Bronchial epithelial cell (primary cell): Measurements from ENCODE around the gene PUM1. TPM values are rescaled to one million over a fixed set of nuclear protein-coding genes. Genes with fewer than 3 reads are reported as not detected.
A peak's percentile ranks its signal among the peaks of the same experiment; 100 is the strongest.

Experiments
- DNase-seq: peaks from one replicate; pipeline ENCODE4 v3.0.0-alpha.2; 2010; ENCODE audit warnings: low read depth
- FAIRE-seq: peaks from 2 replicates; lab custom pipeline; 2011; peaks lifted over from hg19 to GRCh38; lab: Jason Lieb, UNC
- H3K27me3 ChIP-seq: 2 replicates; pipeline ENCODE4 v1.5.1; 2011; ENCODE audit warnings: low read length; ENCODE audit not compliant: control insufficient read depth, insufficient read depth
- H3K36me3 ChIP-seq: 2 replicates; pipeline ENCODE4 v1.5.1; 2011; ENCODE audit warnings: low read length; ENCODE audit not compliant: control insufficient read depth, insufficient read depth
- H3K4me3 ChIP-seq: 2 replicates; pipeline ENCODE4 v1.5.1; 2011; ENCODE audit warnings: mild to moderate bottlenecking, low read depth, low read length, control low read depth
- total RNA-seq: library from RNA; depleted of rRNA; stranded (reverse); fragments of >200 nt; gene quantifications from 2 replicates; pipeline ENCODE4 v1.2.1, GENCODE V29; 2014
- TF ChIP-seq, protein P1 (sequence below): IDR thresholded peaks from 2 replicates; pipeline ENCODE4 v1.5.1; 2011; ENCODE audit warnings: mild to moderate bottlenecking, moderate library complexity, low read length, control low read depth, inconsistent platforms; ENCODE audit not compliant: insufficient read depth, severe bottlenecking

Gene PUM1
- total RNA-seq, 1 donor from 2014 or later = 38.7 TPM

DNA sequence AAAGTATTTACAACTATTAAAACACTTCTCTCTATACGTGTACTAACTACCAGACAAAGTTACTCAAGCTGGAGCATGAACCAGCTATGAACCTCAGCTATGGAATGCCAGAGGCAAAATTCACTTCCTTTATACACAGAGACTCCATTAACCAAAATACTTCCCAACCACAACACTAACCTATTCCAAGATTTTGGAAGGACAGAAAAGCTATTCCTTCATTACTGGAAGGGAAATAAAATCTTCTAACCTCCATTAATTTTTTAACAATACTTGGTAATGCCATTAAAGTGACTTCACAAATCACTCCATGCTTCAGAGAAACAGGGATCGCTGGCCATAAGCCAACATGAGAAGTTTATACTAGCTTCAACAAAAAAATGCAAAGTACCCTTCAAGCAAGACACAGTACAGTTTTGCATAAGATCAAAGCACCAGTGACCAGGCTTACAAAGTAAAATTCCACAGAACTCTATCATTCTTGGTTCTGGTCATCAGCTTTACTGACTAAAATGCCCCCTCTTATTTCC, 58.0 kb downstream of the PUM1 start:
- Histone ChIP-seq H3K36me3 (peaks cover 11% of the 10 kb centered on the region), H3K4me3 (no peak overlapping the region), H3K27me3 (no peaks in the 10 kb centered on the region)
- TF ChIP-seq, protein P1, sequence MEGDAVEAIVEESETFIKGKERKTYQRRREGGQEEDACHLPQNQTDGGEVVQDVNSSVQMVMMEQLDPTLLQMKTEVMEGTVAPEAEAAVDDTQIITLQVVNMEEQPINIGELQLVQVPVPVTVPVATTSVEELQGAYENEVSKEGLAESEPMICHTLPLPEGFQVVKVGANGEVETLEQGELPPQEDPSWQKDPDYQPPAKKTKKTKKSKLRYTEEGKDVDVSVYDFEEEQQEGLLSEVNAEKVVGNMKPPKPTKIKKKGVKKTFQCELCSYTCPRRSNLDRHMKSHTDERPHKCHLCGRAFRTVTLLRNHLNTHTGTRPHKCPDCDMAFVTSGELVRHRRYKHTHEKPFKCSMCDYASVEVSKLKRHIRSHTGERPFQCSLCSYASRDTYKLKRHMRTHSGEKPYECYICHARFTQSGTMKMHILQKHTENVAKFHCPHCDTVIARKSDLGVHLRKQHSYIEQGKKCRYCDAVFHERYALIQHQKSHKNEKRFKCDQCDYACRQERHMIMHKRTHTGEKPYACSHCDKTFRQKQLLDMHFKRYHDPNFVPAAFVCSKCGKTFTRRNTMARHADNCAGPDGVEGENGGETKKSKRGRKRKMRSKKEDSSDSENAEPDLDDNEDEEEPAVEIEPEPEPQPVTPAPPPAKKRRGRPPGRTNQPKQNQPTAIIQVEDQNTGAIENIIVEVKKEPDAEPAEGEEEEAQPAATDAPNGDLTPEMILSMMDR = no peak
- DNase-seq (peak; percentile 88), FAIRE-seq (no peak)

DNA sequence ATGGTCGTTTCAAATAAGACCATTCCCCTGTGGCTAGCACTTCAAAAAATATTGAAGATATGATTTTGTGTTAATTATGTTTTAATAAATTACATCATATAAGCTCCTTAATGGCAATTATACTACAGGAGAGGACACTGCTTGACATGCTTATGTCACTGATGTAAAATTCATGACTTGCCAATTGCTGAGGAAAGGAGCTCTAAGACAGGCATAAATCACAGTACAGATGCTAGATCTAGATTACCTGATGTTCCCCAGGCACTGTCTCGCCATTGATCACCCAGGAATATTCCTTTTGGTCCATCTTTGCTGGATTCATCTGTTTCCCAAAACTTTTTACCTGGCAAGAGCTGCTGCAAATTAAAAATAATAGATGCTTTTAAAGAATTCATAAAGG, 58.8 kb downstream of the PUM1 start:
- H3K27me3 ChIP-seq = no peaks in the 10 kb centered on the region
- TF ChIP-seq, protein P1 = no peak
- FAIRE-seq = no peak
- no peak for DNase-seq
- H3K36me3 ChIP-seq = peaks cover 11% of the 10 kb centered on the region
- no peak overlapping the region for H3K4me3 ChIP-seq

DNA sequence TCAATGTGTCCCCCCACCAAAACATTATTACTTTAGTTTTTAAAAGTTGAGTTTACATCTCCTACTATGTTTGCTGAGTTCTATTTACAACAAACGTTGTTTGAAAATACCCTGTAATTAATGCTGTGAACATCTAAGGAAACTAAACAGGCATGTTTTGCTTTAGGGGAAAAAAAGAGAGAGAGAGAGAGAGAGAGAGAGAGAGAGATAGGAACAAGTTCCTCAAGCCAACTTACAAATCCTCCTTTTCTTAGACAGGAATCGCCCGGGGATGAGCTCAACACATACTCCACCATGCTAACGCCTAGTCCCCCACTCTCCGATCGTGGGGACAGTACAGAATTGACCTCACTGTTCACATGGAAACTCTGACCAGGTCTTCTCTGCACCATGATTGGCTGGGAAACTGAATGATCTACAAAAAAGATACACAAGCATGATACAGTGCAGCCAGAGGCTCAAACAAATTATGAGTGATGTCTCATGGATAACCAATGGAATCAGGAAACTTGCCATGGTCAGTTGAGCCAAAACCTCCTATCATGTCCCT, 59.8 kb downstream of the PUM1 start:
- Histone ChIP-seq H3K27me3 (no peaks in the 10 kb centered on the region), H3K4me3 (no peak overlapping the region), H3K36me3 (peaks cover 11% of the 10 kb centered on the region)
- TF ChIP-seq, protein P1 = no peak
- DNase-seq = no peak
- FAIRE-seq = no peak

DNA sequence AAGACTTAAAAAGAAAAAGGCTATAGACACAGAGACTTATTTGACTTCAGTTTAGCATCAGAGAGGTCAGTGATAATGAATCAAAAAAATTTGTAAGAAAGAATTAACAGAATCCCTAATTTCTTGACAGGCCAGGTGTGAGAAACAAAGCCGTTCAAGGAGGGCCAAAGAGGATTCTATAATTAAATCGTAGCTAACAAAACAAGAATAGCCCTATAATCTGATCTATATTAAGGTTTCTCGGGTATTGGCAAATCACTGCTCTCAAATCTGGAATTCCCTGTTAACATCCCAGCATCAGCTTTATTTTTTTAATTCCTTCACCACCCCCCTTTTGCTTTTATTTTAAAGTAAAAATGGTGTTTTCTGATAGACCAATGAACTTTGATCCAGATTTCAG, 60.3 kb downstream of the PUM1 start:
- Histone ChIP-seq H3K36me3 (peaks cover 11% of the 10 kb centered on the region), H3K4me3 (no peak overlapping the region), H3K27me3 (no peaks in the 10 kb centered on the region)
- TF ChIP-seq, protein P1 = no peak
- DNase-seq (no peak), FAIRE-seq (no peak)

DNA sequence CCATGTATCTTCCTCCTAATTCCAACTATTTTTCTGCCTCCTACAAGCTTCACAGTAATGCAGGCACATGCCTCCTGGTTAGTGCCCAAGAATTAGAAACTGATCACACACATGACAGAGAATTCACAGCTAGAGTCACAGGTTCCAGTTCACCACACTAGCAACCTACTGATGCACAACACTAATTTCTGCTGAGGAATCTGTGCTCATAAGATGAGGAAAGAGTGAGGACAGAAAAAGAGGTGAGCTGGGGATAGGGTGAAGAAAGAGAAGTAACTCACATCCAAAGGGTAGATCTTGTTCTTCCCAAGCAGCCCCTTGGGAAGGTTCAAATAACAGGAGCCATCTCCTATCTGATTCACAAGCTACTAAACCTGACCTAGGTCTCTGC, 61.3 kb downstream of the PUM1 start:
- TF ChIP-seq, protein P1 = no peak
- no peak for DNase-seq
- FAIRE-seq = no peak
- Histone ChIP-seq H3K36me3 (peaks cover 12% of the 10 kb centered on the region), H3K27me3 (no peaks in the 10 kb centered on the region), H3K4me3 (no peak overlapping the region)
